Tibial nerve (tissue), 4 donors: ENCODE data around the gene PKP4.

Experiments
- CTCF ChIP-seq, 5 experiments: fragments of 200-600 bp in 3 of 5; fragments of 450-650 bp in 2 of 5; sonication (generic) in 3 of 5; IDR thresholded peaks; one replicate each; pipeline ENCODE4 v1.5.1; 2016 to 2019; ENCODE audit warnings: antibody characterized with exemption in 5 of 5, mild to moderate bottlenecking in 3 of 5, moderate library complexity in 2 of 5
- EP300 ChIP-seq, 2 donors: sonication (generic); formaldehyde crosslinking; IDR thresholded peaks; one replicate each; pipeline ENCODE4 v1.6.1; 2017; ENCODE audit warnings: antibody characterized with exemption in 2 of 2, mild to moderate bottlenecking in 1 of 2
- POLR2A ChIP-seq, 2 donors: fragments of 450-650 bp; IDR thresholded peaks; one replicate each; pipeline ENCODE4 v1.6.1; 2017; ENCODE audit warnings: antibody characterized with exemption in 2 of 2, mild to moderate bottlenecking in 2 of 2, moderate library complexity in 2 of 2

DNA sequence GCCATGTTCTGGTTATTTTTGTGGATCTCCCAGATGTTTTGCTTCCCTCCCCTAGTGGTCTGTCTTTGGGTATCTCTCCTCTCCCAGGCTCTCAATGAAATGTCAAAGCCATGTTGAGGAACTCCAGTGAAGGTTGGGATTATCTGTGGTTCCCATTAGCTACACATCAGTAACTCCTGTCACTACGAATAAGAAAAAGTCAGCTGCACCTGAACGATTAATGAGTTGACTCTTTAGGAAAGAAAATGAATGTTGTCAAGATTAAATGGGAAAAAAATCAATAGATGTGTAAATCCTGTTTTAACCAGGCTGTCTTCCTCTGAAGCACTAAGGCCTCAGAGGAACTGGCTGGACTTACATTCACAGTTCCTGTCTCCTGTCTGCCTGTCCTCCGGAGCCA, 244.3 kb downstream of the PKP4 start:
- no peak for TF ChIP-seq CTCF (IDR thresholded peaks at IDR 0.05)
- TF ChIP-seq POLR2A (IDR thresholded peaks at IDR 0.05), result no peak
- no peak for TF ChIP-seq EP300 (IDR thresholded peaks at IDR 0.05)
